ENCODE data around the gene ESYT2. TPM values are rescaled to one million over a fixed set of nuclear protein-coding genes. Genes with fewer than 3 reads are reported as not detected.

Gene ESYT2
- polyA plus RNA-seq, 3 donors, result 14.0 to 24.1 (median 22.0) TPM

- Mint-ChIP-seq H3K27ac (no peak overlapping the region), H3K27me3 (ENCODE audit: low read depth in 3 of 3) (no peaks in the 10 kb centered on the region), H3K4me1 (peaks cover 2% of the 10 kb centered on the region), H3K9me3 (no peaks in the 10 kb centered on the region), H3K36me3 (peaks cover 53 to 80% of the 10 kb centered on the region in 2 donors), H3K4me3 (no peak overlapping the region)
- no peaks in the 10 kb centered on the region for H3K4me1 ChIP-seq (ENCODE audit: control insufficient read depth in 1 of 2, insufficient read depth in 2 of 2, low read length in 2 of 2)
- peaks cover 41 to 86% of the 10 kb centered on the region in 2 donors for H3K36me3 ChIP-seq (replicated peaks in 1 of 2; ENCODE audit: control insufficient read depth in 1 of 2, insufficient read depth in 2 of 2, low read length in 2 of 2)
- no peak overlapping the region for H2AFZ ChIP-seq (ENCODE audit: insufficient read depth, low read depth, low read length, poor library complexity, severe bottlenecking)
- TF ChIP-seq, protein P1, sequence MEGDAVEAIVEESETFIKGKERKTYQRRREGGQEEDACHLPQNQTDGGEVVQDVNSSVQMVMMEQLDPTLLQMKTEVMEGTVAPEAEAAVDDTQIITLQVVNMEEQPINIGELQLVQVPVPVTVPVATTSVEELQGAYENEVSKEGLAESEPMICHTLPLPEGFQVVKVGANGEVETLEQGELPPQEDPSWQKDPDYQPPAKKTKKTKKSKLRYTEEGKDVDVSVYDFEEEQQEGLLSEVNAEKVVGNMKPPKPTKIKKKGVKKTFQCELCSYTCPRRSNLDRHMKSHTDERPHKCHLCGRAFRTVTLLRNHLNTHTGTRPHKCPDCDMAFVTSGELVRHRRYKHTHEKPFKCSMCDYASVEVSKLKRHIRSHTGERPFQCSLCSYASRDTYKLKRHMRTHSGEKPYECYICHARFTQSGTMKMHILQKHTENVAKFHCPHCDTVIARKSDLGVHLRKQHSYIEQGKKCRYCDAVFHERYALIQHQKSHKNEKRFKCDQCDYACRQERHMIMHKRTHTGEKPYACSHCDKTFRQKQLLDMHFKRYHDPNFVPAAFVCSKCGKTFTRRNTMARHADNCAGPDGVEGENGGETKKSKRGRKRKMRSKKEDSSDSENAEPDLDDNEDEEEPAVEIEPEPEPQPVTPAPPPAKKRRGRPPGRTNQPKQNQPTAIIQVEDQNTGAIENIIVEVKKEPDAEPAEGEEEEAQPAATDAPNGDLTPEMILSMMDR (IDR thresholded peaks at IDR 0.05), result no peak
- no peak overlapping the region for H3K4me2 ChIP-seq (replicated peaks; ENCODE audit: extremely low read depth, low read length, poor library complexity, severe bottlenecking)
- H4K20me1 ChIP-seq (ENCODE audit: insufficient read depth, low read length), result no peaks in the 10 kb centered on the region
- H3K27me3 ChIP-seq (ENCODE audit: control insufficient read depth in 2 of 2, insufficient read depth in 2 of 2, low read length in 2 of 2), result no peaks in the 10 kb centered on the region
- H3K27ac ChIP-seq (ENCODE audit: low read depth in 1 of 2, low read length in 2 of 2), result no peak overlapping the region
- DNase-seq, result no peak
- H3K79me2 ChIP-seq (ENCODE audit: insufficient read depth, low read length), result no peaks in the 10 kb centered on the region
- H3K9ac ChIP-seq (ENCODE audit: insufficient read depth, low read length, poor library complexity, severe bottlenecking), result no peak overlapping the region
- H3K4me3 ChIP-seq (replicated peaks in 1 of 3; ENCODE audit: low read depth in 2 of 3, low read length in 3 of 3), result no peak overlapping the region
- intact Hi-C loops (cut with micrococcal nuclease), result no loop called here
- WGBS (ENCODE audit: insufficient coverage), result 88% methylated on average over 8 of the region's 10 CpGs
- no peaks in the 10 kb centered on the region for H3K9me3 ChIP-seq (replicated peaks in 1 of 2; ENCODE audit: control insufficient read depth in 1 of 2, insufficient read depth in 1 of 2, low read length in 2 of 2)
Observed at GRCh38 chr7:158748335-158748734, 81.0 kb downstream of the ESYT2 start.

- TF ChIP-seq, protein P1 (IDR thresholded peaks at IDR 0.05), result no peak
- 100% methylated on average over 5 of the region's 10 CpGs for WGBS (ENCODE audit: insufficient coverage)
- Histone ChIP-seq H2AFZ (ENCODE audit: insufficient read depth, low read depth, low read length, poor library complexity, severe bottlenecking) (no peak overlapping the region), H3K4me1 (ENCODE audit: control insufficient read depth in 1 of 2, insufficient read depth in 2 of 2, low read length in 2 of 2) (no peaks in the 10 kb centered on the region), H3K4me2 (replicated peaks; ENCODE audit: extremely low read depth, low read length, poor library complexity, severe bottlenecking) (no peak overlapping the region), H3K9ac (ENCODE audit: insufficient read depth, low read length, poor library complexity, severe bottlenecking) (no peak overlapping the region), H3K9me3 (replicated peaks in 1 of 2; ENCODE audit: control insufficient read depth in 1 of 2, insufficient read depth in 1 of 2, low read length in 2 of 2) (no peaks in the 10 kb centered on the region), H3K36me3 (replicated peaks in 1 of 2; ENCODE audit: control insufficient read depth in 1 of 2, insufficient read depth in 2 of 2, low read length in 2 of 2) (peaks cover 47 to 86% of the 10 kb centered on the region in 2 donors), H3K27ac (ENCODE audit: low read depth in 1 of 2, low read length in 2 of 2) (no peak overlapping the region), H3K79me2 (ENCODE audit: insufficient read depth, low read length) (no peaks in the 10 kb centered on the region), H3K27me3 (ENCODE audit: control insufficient read depth in 2 of 2, insufficient read depth in 2 of 2, low read length in 2 of 2) (no peaks in the 10 kb centered on the region), H3K4me3 (replicated peaks in 1 of 3; ENCODE audit: low read depth in 2 of 3, low read length in 3 of 3) (no peak overlapping the region), H4K20me1 (ENCODE audit: insufficient read depth, low read length) (no peaks in the 10 kb centered on the region)
- Mint-ChIP-seq H3K4me1 (peaks cover 2% of the 10 kb centered on the region), H3K9me3 (no peaks in the 10 kb centered on the region), H3K27ac (peak overlapping the region in 3 of 7 donors; percentile 5 to 52 (median 37)), H3K27me3 (ENCODE audit: low read depth in 3 of 3) (no peaks in the 10 kb centered on the region), H3K4me3 (no peak overlapping the region), H3K36me3 (peaks cover 57 to 85% of the 10 kb centered on the region in 2 donors)
- intact Hi-C loops (cut with micrococcal nuclease), result no loop called here
- DNase-seq, result no peak
Observed at GRCh38 chr7:158747408-158747807, 81.9 kb downstream of the ESYT2 start.

All from CD14-positive monocyte (primary cell).